ENCODE data around the gene OR51Q1.

- TF ChIP-seq CTCF (conservative IDR thresholded peaks at IDR 0.05; ENCODE audit: low read depth, low read length) (no peak), EZH2 (IDR thresholded peaks at IDR 0.05; ENCODE audit: borderline replicate concordance, low read depth, low read length, poor library complexity, severe bottlenecking) (no peak)
Observed at GRCh38 chr11:5443835-5444393, 22.0 kb downstream of the OR51Q1 start.
